Epithelial cell of esophagus (primary cell): ENCODE measurements around the gene SIGLEC11.

Experiments used
- DNase-seq: peaks from one replicate; pipeline ENCODE4 v3.0.0; 2010; ENCODE audit warnings: low read depth
- H3K4me3 ChIP-seq: 2 replicates; pipeline ENCODE4 v1.5.1; 2011; ENCODE audit warnings: mild to moderate bottlenecking, low read length, control low read depth
- TF ChIP-seq, protein P1 (sequence below): IDR thresholded peaks from 2 replicates; pipeline ENCODE4 v1.5.1; 2011; ENCODE audit warnings: low read depth, mild to moderate bottlenecking, low read length, control low read depth, inconsistent platforms; ENCODE audit not compliant: insufficient read depth; ENCODE audit errors: missing control alignments

Gene SIGLEC11

DNA sequence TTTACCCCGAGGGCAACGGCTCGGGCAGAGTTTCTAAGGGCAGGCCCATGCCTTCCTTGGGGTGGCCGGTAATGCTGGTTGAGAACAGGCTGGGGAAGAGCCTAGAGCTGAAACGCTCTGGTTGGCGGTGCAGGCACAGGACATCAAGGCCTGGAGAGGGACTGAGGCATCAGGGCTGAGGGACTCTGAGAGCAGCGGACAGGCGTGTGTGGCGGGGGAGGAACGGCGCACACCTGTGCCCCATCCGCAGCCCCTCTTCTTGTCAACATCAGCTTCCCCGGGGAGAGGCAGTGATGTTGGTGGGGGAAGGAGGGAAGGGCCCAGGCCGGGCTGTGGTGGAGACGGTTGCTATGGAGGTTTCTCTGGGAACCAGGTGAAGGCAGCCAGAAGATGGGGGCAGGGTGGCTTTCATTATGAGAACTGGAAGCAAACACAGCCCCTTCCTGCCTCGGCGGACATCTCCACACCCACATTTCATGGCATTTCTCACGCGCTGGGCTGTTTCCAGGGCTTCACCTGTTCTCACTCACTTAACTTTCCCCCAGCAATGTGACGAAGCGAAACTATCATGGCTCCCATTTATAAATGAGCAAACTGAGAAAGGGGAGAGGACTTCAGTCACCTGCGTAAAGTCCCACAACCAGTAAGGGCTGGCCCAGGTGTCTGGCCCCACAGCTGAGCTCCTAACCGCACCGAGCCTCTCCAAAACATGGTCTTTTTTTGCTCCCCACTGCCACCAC is 40.2 kb downstream of the SIGLEC11 start:
- no peak for DNase-seq
- no peak overlapping the region for H3K4me3 ChIP-seq

DNA sequence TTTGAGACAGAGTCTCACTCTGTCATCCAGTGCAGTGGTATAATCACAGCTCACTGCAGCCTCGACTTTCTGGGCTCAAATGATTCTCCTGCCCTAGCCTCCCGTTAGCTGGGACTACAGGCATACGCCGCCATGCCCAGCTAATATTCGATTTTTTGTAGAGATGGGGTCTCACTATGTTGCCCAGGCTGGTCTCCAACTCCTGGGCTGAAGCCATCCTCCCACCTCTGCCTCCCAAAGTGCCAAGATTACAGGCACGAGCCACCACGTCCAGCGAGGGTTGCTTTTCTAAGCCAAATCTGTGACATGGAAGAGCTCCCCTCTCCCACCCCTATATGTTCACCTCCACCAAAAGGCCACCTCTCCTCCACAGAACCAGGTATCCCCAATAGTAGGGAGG is 42.9 kb downstream of the SIGLEC11 start:
- TF ChIP-seq, protein P1, sequence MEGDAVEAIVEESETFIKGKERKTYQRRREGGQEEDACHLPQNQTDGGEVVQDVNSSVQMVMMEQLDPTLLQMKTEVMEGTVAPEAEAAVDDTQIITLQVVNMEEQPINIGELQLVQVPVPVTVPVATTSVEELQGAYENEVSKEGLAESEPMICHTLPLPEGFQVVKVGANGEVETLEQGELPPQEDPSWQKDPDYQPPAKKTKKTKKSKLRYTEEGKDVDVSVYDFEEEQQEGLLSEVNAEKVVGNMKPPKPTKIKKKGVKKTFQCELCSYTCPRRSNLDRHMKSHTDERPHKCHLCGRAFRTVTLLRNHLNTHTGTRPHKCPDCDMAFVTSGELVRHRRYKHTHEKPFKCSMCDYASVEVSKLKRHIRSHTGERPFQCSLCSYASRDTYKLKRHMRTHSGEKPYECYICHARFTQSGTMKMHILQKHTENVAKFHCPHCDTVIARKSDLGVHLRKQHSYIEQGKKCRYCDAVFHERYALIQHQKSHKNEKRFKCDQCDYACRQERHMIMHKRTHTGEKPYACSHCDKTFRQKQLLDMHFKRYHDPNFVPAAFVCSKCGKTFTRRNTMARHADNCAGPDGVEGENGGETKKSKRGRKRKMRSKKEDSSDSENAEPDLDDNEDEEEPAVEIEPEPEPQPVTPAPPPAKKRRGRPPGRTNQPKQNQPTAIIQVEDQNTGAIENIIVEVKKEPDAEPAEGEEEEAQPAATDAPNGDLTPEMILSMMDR = no peak
- H3K4me3 ChIP-seq = no peak overlapping the region
- no peak for DNase-seq

More for the DNA sequence above, 40.2 kb downstream of the SIGLEC11 start:
- TF ChIP-seq, protein P1 = no peak

DNA sequence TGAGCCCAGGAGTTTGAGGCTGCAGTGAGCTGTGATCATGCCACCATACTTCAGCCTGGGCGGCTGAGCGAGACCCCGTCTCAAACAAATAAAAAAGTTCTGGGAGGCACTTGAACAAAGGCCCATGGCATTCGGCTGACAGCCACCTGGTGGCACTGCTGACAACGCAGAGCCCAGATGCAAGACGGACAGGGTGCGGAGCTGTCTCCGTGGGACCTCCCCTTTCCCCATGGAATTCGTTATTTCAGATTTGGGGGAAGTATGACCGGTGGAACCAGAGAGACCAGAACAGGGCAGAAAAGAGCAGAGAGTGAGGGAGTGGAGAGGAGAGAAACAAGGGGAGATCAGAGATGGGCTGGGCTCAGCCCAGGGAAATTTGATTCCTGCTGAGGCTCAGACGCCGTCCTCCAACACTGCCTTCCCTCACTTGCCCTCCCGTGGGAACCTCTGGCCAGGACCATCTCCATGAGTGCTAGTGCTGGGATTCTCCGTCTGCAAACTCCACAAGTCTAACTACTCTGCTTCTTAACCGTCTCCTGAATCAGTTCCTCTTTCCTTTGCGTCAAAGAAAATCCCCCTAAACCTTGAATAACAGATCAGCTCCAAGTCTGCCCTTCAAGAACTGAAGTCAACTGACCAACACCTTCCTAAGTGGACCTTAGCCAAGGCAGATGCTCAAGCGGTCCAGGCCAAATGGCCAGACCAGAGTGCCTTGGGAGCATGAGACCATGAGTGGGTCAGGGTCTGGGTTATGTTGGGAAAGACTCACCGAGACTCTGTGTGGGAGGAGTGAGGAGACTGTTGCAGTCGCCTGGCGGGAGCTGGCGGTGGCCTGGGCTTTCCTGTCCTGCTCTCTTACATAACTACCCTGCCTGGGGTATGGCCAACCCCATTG is 43.9 kb downstream of the SIGLEC11 start:
- peak; percentile 35 for DNase-seq
- no peak overlapping the region for H3K4me3 ChIP-seq

DNA sequence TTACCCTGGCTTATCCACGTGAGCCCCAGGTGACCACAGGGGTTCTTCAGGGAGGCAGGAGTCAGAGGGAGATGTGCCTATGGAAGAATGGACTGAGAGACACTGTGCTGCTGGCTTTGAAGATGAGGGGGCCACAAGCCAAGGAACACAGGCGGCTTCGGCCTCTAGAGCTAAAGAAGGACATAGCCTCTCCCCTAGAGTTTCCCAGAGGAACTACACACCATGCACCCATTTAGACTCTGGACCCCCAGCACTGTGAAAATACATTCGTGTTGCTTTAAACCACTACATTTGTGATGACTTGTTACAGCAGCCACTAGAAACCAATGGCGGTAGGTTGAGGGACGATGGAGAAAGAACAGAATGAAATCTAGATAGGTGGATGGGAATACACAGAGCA is 45.7 kb downstream of the SIGLEC11 start:
- DNase-seq = no peak
- TF ChIP-seq, protein P1 = peak; percentile 12
- no peak overlapping the region for H3K4me3 ChIP-seq

More for the DNA sequence above, 43.9 kb downstream of the SIGLEC11 start:
- TF ChIP-seq, protein P1 = peak; percentile 55

DNA sequence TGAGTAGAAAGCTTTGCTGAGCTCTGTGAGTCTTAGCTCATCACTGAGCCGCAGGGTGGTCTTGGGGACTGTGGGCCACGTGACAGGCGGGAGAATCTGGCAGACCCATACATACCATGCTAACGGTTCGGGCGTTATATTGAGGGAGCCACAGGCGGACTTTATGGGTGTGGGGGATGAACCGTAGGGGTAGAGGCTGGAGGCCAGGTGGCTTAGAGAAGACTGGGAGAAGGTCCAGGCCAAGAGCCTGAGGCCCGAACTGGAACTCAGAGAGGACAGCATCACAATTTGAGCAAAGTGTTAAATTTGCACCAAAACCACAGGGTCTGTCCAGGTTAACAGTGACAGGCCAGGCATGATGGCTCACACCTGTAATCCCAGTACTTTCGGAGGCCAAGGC is 47.3 kb downstream of the SIGLEC11 start:
- DNase-seq = no peak
- no peak overlapping the region for H3K4me3 ChIP-seq
- TF ChIP-seq, protein P1 = no peak

GRCh38 chr19:49912965-49913685 is 47.8 kb downstream of the SIGLEC11 start:
- H3K4me3 ChIP-seq = no peak overlapping the region
- TF ChIP-seq, protein P1 = no peak
- no peak for DNase-seq
